Transverse colon (tissue), 4 donors: Measurements from ENCODE around the gene TEDC1. TPM values are rescaled to one million over a fixed set of nuclear protein-coding genes. Genes with fewer than 3 reads are reported as not detected.
"Not testable (repeated sequence)": the region's sequence is repeated elsewhere in the genome, so short reads cannot be mapped to it uniquely, and the experiment has no call there.

Source experiments
- DNase-seq: peaks from one replicate; pipeline ENCODE4 v3.0.0-alpha.2; 2019
- H3K27ac ChIP-seq, 4 donors: fragments of 200-600 bp; sonication (generic); 2 replicates each; pipeline ENCODE4 v1.5.1; 2016 to 2018; ENCODE audit warnings: inconsistent platforms in 4 of 4
- H3K27me3 ChIP-seq: fragments of 200-600 bp; sonication (generic); 2 replicates; pipeline ENCODE4 v1.5.1; 2017; ENCODE audit warnings: inconsistent platforms
- H3K36me3 ChIP-seq, 4 donors: fragments of 200-600 bp; sonication (generic); 2 replicates each; pipeline ENCODE4 v1.5.1; 2017 to 2019; ENCODE audit warnings: inconsistent platforms in 4 of 4
- H3K4me1 ChIP-seq, 4 donors: fragments of 200-600 bp; sonication (generic); 2 replicates each; pipeline ENCODE4 v1.5.1; 2017 to 2020; ENCODE audit warnings: inconsistent platforms in 4 of 4
- H3K4me3 ChIP-seq, 4 donors: fragments of 200-600 bp; sonication (generic); 1 replicate in 1 of 4; 2 replicates in 3 of 4; pipeline versions ENCODE4 v1.5.1 to v1.6.1; 2017 to 2019; ENCODE audit warnings: inconsistent platforms in 4 of 4
- H3K9me3 ChIP-seq, 2 donors: fragments of 200-600 bp; sonication (generic); 2 replicates each; pipeline ENCODE4 v1.5.1; 2017 to 2019; ENCODE audit warnings: inconsistent platforms in 2 of 2
- EP300 ChIP-seq: sonication (generic); formaldehyde crosslinking; IDR thresholded peaks from one replicate; pipeline ENCODE4 v1.6.1; 2017; ENCODE audit warnings: antibody characterized with exemption, low read depth
- POLR2A ChIP-seq: fragments of 450-650 bp; IDR thresholded peaks from one replicate; pipeline ENCODE4 v1.6.1; 2016; ENCODE audit warnings: antibody characterized with exemption, mild to moderate bottlenecking, moderate library complexity
- POLR2AphosphoS5 ChIP-seq, 3 donors: sonication (generic); formaldehyde crosslinking; IDR thresholded peaks; one replicate each; pipeline ENCODE4 v1.6.1; 2016; ENCODE audit warnings: antibody characterized with exemption in 3 of 3
- WGBS, 2 donors: methylation state at CpG; one replicate each; pipeline ENCODE4 v1.1.5; 2018; ENCODE audit warnings: low coverage in 1 of 2; 5-methylcytosine and 5-hydroxymethylcytosine counted together
- in situ Hi-C, 4 donors: fragments of 200-750 bp; cut with MboI; loops; one replicate each; pipeline versions ENCODE4 v1.15.0 to v1.15.1; 2017; ENCODE audit warnings: low sequenced_read_pairs in 3 of 4, low pct_ligation_motif_present in 1 of 4, low pct_unique_long_range_greater_than_20kb in 1 of 4
- intact Hi-C: fragments of 100-400 bp; cut with DNase I; formaldehyde crosslinking; loops from one replicate; pipeline ENCODE4 v1.15.1; 2023; ENCODE audit warnings: low total_unique reads
- total RNA-seq, 4 donors: library from RNA; depleted of rRNA; stranded (reverse); fragments of >200 nt; gene quantifications; one replicate each; pipeline ENCODE4 v1.1.0, GENCODE V29; 2016
- TF ChIP-seq, protein P1 (sequence below), 5 experiments: fragments of 200-600 bp in 3 of 5; fragments of 450-650 bp in 2 of 5; sonication (generic) in 3 of 5; IDR thresholded peaks; 1 replicate in 2 of 5; 2 replicates in 3 of 5; pipeline ENCODE4 v1.5.1; 2016 to 2017; ENCODE audit warnings: antibody characterized with exemption in 5 of 5, inconsistent platforms in 3 of 5, mild to moderate bottlenecking in 2 of 5, moderate library complexity in 1 of 5

The TEDC1 gene
- total RNA-seq, 4 donors from 2014 or later: 10.8 to 52.9 (median 29.5) TPM

DNA sequence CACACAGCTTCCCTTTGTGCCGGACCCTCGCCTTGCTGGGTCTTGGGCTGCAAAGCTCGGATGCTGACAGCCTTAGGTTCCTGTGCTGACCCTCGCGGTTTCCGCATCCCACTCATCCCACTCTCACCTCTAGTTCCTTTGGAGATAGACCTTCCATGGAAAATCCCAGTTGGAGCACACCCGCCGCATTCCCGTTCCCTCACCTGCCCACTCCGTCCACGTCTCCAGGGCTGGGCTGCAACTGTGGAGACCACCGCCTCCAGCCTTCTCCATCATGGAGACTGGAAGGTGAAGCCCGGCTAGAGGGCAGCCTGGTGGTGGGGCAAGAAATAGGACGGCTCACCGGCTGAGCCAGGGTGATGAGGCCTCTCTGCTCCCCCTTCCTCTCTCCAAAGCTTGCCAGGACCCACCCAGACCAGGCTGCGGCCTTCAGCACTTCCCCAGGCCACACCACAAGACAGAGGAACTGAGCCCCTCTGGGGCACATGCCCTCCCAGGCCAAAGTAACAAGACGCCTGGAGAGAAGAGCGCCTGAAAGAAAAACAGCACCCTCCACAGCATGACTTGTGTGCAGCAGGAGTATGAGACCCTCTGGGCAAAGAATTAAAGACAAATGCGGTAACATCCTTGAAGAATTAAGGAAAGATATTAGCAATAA lies 50.3 kb downstream of the TEDC1 start:
- no peak overlapping the region for H3K27ac ChIP-seq
- TF ChIP-seq, protein P1, sequence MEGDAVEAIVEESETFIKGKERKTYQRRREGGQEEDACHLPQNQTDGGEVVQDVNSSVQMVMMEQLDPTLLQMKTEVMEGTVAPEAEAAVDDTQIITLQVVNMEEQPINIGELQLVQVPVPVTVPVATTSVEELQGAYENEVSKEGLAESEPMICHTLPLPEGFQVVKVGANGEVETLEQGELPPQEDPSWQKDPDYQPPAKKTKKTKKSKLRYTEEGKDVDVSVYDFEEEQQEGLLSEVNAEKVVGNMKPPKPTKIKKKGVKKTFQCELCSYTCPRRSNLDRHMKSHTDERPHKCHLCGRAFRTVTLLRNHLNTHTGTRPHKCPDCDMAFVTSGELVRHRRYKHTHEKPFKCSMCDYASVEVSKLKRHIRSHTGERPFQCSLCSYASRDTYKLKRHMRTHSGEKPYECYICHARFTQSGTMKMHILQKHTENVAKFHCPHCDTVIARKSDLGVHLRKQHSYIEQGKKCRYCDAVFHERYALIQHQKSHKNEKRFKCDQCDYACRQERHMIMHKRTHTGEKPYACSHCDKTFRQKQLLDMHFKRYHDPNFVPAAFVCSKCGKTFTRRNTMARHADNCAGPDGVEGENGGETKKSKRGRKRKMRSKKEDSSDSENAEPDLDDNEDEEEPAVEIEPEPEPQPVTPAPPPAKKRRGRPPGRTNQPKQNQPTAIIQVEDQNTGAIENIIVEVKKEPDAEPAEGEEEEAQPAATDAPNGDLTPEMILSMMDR (IDR thresholded peaks at IDR 0.05): no peak
- TF ChIP-seq POLR2A (no peak), POLR2AphosphoS5 (IDR thresholded peaks at IDR 0.05) (no peak), EP300 (no peak)
- intact Hi-C loops: no loop called here
- H3K36me3 ChIP-seq: no peaks in the 10 kb centered on the region
- DNase-seq: no peak
- no peaks in the 10 kb centered on the region for H3K4me1 ChIP-seq
- H3K27me3 ChIP-seq: peaks cover 22% of the 10 kb centered on the region
- in situ Hi-C loops: no loop called here
- 85 to 86% methylated on average over 4 to 19 of the region's 19 CpGs for WGBS, 2 donors
- peaks cover 0 to 3% of the 10 kb centered on the region in 2 donors for H3K9me3 ChIP-seq
- H3K4me3 ChIP-seq: no peak overlapping the region

DNA sequence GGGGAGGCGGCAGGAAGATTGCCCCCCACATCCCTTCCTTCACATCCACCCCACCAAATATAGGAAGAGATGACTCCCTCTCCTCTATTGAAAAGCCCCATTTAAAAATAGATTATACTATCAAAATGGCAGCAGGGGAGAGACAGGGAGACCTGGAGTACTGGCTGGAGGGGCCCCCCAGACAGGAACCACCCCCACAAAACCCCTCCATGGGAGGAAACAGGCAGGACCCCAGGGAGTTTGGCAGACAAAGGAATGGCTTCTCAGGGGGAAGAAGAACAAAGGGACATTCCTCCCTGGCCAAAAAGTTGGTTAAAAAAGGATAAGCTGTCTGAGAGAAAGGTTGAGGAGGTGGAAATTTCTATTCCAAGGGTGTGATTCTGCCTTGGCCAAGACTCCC lies 54.6 kb downstream of the TEDC1 start:
- H3K27me3 ChIP-seq, H3K4me3 ChIP-seq, H3K36me3 ChIP-seq, H3K27ac ChIP-seq, intact Hi-C loops, in situ Hi-C loops, H3K9me3 ChIP-seq, DNase-seq, H3K4me1 ChIP-seq: not testable (repeated sequence)
- 68% methylated on average over 1 of the region's 1 CpG; no CpG with 5 or more reads in 1 of the 2 donors for WGBS, 2 donors

DNA sequence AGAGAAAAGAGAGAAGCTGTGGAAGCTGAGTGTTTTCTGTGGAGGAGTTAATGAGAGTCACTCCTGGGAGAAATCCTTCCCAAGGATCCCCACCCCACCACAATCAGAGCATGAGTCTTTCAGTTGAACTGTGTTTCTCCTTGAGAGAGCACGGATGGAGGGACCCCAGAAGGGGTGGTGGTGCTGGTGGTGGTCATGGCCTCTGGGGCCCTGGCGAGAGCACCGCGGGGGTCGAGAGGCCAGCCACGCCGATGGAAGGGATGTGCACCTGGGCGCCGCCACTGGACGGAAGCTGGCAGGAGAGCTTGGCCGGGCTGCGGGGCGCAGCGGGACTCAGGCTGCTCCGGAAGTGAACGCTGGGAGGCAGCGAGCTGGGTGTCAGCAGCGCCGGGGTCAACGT lies 55.4 kb downstream of the TEDC1 start:
- H3K4me1 ChIP-seq, H3K4me3 ChIP-seq, intact Hi-C loops, H3K27ac ChIP-seq, H3K36me3 ChIP-seq, in situ Hi-C loops, H3K9me3 ChIP-seq, DNase-seq, H3K27me3 ChIP-seq: not testable (repeated sequence)
- 92% methylated on average over 13 of the region's 20 CpGs; no CpG with 5 or more reads in 1 of the 2 donors for WGBS, 2 donors

DNA sequence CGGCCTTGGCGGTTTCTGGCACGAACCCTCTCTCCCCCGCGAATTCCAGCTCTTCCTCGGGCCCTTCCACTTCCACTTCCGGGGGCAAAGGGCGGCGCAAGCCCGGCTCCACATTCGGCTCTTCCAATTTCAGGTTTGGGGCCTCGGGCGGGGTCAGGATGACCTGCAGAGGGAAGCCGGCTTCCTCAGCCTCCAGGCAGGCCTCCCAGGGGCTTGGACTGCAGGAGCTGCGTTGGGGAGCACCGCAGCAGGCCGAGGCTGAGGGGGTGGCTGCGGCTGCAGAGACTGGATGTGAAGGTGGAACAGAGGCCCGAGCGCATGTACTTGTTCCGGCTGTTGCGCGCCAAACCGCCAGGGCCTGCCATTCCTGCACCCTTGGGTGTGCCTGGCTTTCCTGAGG lies 56.0 kb downstream of the TEDC1 start:
- H3K27ac ChIP-seq, H3K36me3 ChIP-seq, in situ Hi-C loops, H3K4me3 ChIP-seq, DNase-seq, H3K4me1 ChIP-seq, intact Hi-C loops, H3K27me3 ChIP-seq, H3K9me3 ChIP-seq: not testable (repeated sequence)
- 94% methylated on average over 10 of the region's 24 CpGs; no CpG with 5 or more reads in 1 of the 2 donors for WGBS, 2 donors

DNA sequence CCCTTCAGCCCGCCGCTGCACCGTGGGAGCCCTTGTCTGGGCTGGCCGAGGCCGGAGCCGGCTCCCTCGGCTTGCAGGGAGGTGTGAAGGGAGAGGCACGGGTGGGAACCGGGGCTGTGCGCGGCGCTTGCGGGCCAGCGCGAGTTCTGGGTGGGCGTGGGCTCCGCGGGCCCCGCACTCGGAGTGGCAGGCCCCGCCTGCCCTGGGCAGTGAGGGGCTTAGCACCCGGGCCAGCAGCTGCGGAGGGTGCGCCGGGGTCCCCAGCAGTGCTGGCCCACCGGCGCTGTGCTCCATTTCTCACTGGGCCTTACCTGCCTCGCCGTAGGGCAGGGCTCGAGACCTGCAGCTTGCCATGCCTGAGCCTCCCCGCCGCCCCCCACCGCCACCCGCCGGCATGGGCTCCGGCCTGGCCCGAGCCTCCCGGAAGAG lies 56.7 kb downstream of the TEDC1 start:
- no peaks in the 10 kb centered on the region for H3K36me3 ChIP-seq
- H3K4me3 ChIP-seq: no peak overlapping the region
- peaks cover 0 to 3% of the 10 kb centered on the region in 2 donors for H3K9me3 ChIP-seq
- WGBS, 2 donors: 96% methylated on average over 36 of the region's 38 CpGs; no CpG with 5 or more reads in 1 of the 2 donors
- no peak overlapping the region for H3K27ac ChIP-seq
- H3K4me1 ChIP-seq: no peaks in the 10 kb centered on the region
- DNase-seq: no peak
- TF ChIP-seq, protein P1 (IDR thresholded peaks at IDR 0.05): no peak
- TF ChIP-seq POLR2A: no peak
- TF ChIP-seq POLR2AphosphoS5 (IDR thresholded peaks at IDR 0.05): no peak
- no peak for TF ChIP-seq EP300
- intact Hi-C loops: no loop called here
- H3K27me3 ChIP-seq: peaks cover 6% of the 10 kb centered on the region
- in situ Hi-C loops: no loop called here

Other genes starting within 250 kb of the TEDC1 start
- 10 to 100 TPM; 52.2 to 69.6 (median 64.4) TPM for gene BTBD6, start 242.7 kb upstream of the TEDC1 start, total RNA-seq
- gene BRF1, start 190.2 kb upstream of the TEDC1 start, total RNA-seq: 10 to 100 TPM; 36.2 to 93.9 (median 62.6) TPM
- gene PACS2, start 176.5 kb upstream of the TEDC1 start, total RNA-seq: 100 to 1,000 TPM in 2 of 4 donors, 10 to 100 TPM in 2; 63.0 to 249 (median 135) TPM
- gene TEX22, start 92.7 kb upstream of the TEDC1 start, total RNA-seq: under 1 TPM in 1 of 4 donors, not detected in 3; 0.41 TPM
- gene MTA1, start 71.4 kb upstream of the TEDC1 start, total RNA-seq: 100 to 1,000 TPM in 2 of 4 donors, 10 to 100 TPM in 2; 79.4 to 293 (median 106) TPM
- gene CRIP2, start 16.4 kb upstream of the TEDC1 start, total RNA-seq: 10 to 100 TPM; 11.2 to 67.3 (median 22.4) TPM
- gene CRIP1, start 4.4 kb upstream of the TEDC1 start, total RNA-seq: 100 to 1,000 TPM in 1 of 4 donors, 10 to 100 TPM in 2, not detected in 1; 16.9 to 246 (median 63.0) TPM
- gene TMEM121, start 35.3 kb downstream of the TEDC1 start, total RNA-seq: under 1 TPM in 2 of 4 donors, not detected in 2; 0.48 to 0.96 TPM